Measurements from ENCODE around the gene AFF2.

The AFF2 gene

DNA sequence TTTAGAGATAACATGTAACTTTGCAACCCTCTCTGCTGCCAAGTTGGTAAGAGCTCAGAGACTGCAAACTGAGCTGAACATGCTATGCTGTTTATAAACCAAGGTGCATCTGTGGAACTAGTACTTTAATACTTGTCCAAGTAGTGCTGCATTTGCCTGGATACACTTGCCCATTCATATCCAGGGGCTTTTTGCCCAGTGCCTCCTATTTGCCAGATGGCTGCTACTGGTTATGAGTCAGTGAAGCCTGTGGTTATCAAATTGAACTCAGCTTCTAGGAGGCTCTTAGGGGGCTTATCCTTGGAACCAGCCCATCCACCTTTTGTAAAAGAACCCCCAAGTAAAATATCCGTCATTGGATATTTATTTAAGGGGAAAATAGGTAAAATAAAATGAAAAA lies 79.6 kb downstream of the AFF2 start:
- TF ChIP-seq CTCF (conservative IDR thresholded peaks at IDR 0.05; ENCODE audit: low read depth, low read length): no peak
- no peaks in the 10 kb centered on the region for H3K4me1 ChIP-seq (ENCODE audit: low read depth, poor library complexity, severe bottlenecking)
- no peaks in the 10 kb centered on the region for H3K79me2 ChIP-seq (ENCODE audit: insufficient read depth, low read depth)

GRCh38 chrX:148582353-148582752 lies 81.9 kb downstream of the AFF2 start:
- H3K4me1 ChIP-seq (ENCODE audit: low read depth, poor library complexity, severe bottlenecking): no peaks in the 10 kb centered on the region
- no peak overlapping the region for H3K27ac ChIP-seq
- no peak overlapping the region for H3K9ac ChIP-seq
- no peaks in the 10 kb centered on the region for H3K36me3 ChIP-seq (ENCODE audit: insufficient read depth)
- H3K27me3 ChIP-seq (ENCODE audit: insufficient read depth, low read depth): no peaks in the 10 kb centered on the region
- H4K20me1 ChIP-seq (ENCODE audit: insufficient read depth): no peaks in the 10 kb centered on the region
- no peak overlapping the region for H3K4me3 ChIP-seq (IDR thresholded peaks at IDR 0.05; ENCODE audit: insufficient read depth, low read depth, low read length)
- no peak overlapping the region for H2AFZ ChIP-seq (ENCODE audit: low read depth)
- no peaks in the 10 kb centered on the region for H3K79me2 ChIP-seq (ENCODE audit: insufficient read depth, low read depth)
- no peak for TF ChIP-seq CTCF (conservative IDR thresholded peaks at IDR 0.05; ENCODE audit: low read depth, low read length)
- H3K4me2 ChIP-seq: no peak overlapping the region

More for the DNA sequence above, 79.6 kb downstream of the AFF2 start:
- Histone ChIP-seq H3K4me2 (no peak overlapping the region), H3K9ac (no peak overlapping the region), H3K27me3 (ENCODE audit: insufficient read depth, low read depth) (no peaks in the 10 kb centered on the region), H4K20me1 (ENCODE audit: insufficient read depth) (no peaks in the 10 kb centered on the region), H2AFZ (ENCODE audit: low read depth) (no peak overlapping the region), H3K27ac (no peak overlapping the region), H3K36me3 (ENCODE audit: insufficient read depth) (no peaks in the 10 kb centered on the region), H3K4me3 (IDR thresholded peaks at IDR 0.05; ENCODE audit: insufficient read depth, low read depth, low read length) (no peak overlapping the region)

- Histone ChIP-seq H3K9ac (no peak overlapping the region), H3K36me3 (ENCODE audit: insufficient read depth) (no peaks in the 10 kb centered on the region), H3K27ac (no peak overlapping the region), H2AFZ (ENCODE audit: low read depth) (no peak overlapping the region), H3K4me2 (no peak overlapping the region), H3K4me3 (IDR thresholded peaks at IDR 0.05; ENCODE audit: insufficient read depth, low read depth, low read length) (no peak overlapping the region), H3K27me3 (ENCODE audit: insufficient read depth, low read depth) (no peaks in the 10 kb centered on the region), H4K20me1 (ENCODE audit: insufficient read depth) (no peaks in the 10 kb centered on the region), H3K79me2 (ENCODE audit: insufficient read depth, low read depth) (no peaks in the 10 kb centered on the region), H3K4me1 (ENCODE audit: low read depth, poor library complexity, severe bottlenecking) (no peaks in the 10 kb centered on the region)
- TF ChIP-seq CTCF (conservative IDR thresholded peaks at IDR 0.05; ENCODE audit: low read depth, low read length): no peak
Observed at GRCh38 chrX:148588649-148589310, 88.4 kb downstream of the AFF2 start.

- no peaks in the 10 kb centered on the region for H3K27me3 ChIP-seq (ENCODE audit: insufficient read depth, low read depth)
- H4K20me1 ChIP-seq (ENCODE audit: insufficient read depth): no peaks in the 10 kb centered on the region
- no peak overlapping the region for H3K4me2 ChIP-seq
- no peaks in the 10 kb centered on the region for H3K36me3 ChIP-seq (ENCODE audit: insufficient read depth)
- no peak overlapping the region for H3K27ac ChIP-seq
- H2AFZ ChIP-seq (ENCODE audit: low read depth): no peak overlapping the region
- H3K4me3 ChIP-seq (IDR thresholded peaks at IDR 0.05; ENCODE audit: insufficient read depth, low read depth, low read length): no peak overlapping the region
- no peaks in the 10 kb centered on the region for H3K4me1 ChIP-seq (ENCODE audit: low read depth, poor library complexity, severe bottlenecking)
- H3K9ac ChIP-seq: no peak overlapping the region
- no peaks in the 10 kb centered on the region for H3K79me2 ChIP-seq (ENCODE audit: insufficient read depth, low read depth)
- TF ChIP-seq CTCF (conservative IDR thresholded peaks at IDR 0.05; ENCODE audit: low read depth, low read length): no peak
Observed at GRCh38 chrX:148592595-148592994, 92.2 kb downstream of the AFF2 start.
